GM19452 (cell line): ENCODE data around the gene ACOT9.
"Not testable (repeated sequence)": the region's sequence is repeated elsewhere in the genome, so short reads cannot be mapped to it uniquely, and the experiment has no call there.

Source experiments
- ATAC-seq: cut with Tn5 transposase; IDR thresholded peaks from one replicate; pipeline ENCODE4 v1.9.1; 2021; ENCODE audit not compliant: unreplicated experiment

ACOT9 gene

DNA sequence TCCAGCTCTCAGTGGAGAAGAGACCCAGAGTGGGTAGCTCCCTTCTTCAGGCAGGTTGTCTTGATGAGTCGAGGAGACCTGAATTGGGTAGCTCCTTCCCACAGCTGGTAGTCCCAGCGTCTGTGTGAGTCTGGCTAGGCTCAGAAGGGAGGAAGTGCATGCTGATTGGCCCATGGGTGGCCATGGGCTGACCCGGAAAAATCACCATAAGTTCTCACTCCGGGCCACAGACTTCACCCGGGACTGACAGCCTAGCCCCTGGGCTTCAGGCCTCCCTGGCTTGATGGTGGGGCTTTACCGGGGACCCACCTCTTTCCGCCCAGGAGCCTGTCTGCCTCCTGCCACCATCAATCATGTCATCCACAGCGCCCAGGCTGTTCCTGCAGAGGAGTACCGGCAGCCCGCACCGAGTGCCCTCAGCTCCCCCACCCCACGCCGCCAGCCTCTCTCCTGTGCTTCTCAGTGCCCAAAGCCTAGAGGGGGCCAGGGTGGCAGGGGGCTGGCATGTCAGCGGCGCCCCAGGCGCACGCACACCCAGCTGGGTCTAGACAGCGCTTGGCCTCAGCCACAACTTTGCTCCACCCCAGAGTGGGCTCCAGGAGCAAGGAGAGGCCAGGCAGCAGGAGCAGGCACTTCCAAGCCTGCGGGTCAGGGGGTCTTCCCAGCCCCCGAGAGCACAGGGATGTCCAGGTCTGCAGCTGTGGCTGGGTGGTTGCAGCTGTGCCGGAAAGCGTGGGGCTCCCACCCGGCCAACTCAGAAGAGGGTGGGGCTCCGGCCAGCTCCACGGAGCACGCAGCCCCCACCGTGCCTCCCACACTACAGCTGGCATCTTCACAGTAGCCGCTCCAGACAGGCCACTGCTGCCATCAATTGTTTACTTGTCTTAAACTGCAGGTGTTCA lies 23.8 kb upstream of the ACOT9 start:
- ATAC-seq, result peak; percentile 67

DNA sequence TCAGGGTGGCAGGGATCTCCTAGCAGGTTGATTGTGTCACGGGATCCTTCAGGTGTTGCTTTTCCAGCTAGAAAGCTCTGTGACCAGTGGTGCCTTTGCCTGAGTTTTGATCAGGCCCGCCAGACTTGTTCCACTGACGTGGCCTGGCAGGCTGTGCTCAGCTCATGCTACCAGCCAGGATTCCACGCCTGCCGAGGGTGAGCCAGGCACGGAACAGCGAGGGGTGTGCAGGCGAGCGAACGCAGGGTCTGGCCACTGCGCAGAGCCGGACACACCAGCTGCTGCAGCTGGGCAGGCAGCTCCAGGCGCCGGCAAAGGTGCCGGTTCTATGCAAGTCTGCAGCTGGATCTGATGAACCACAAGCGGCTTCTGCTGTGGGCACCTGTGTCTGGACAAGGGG lies 22.8 kb upstream of the ACOT9 start:
- no peak for ATAC-seq

DNA sequence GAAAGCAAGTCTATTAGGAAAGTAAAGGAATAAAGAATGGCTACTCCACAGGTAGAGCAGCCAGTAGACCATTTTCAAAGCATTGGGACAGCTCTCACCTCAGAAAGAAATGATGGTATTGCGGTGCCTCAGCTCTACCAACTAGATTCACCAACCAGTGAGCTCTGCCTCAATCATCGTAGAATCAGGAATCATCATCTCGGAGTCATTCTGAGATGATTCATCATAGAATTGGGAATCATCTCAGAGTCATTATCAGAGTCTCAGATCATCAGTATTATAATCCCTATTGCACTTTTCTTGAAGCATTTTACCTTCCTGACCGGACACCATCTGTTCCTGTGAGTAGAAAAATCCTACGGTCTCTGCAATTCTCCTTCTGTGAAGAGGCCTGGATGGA lies 22.4 kb upstream of the ACOT9 start:
- no peak for ATAC-seq

DNA sequence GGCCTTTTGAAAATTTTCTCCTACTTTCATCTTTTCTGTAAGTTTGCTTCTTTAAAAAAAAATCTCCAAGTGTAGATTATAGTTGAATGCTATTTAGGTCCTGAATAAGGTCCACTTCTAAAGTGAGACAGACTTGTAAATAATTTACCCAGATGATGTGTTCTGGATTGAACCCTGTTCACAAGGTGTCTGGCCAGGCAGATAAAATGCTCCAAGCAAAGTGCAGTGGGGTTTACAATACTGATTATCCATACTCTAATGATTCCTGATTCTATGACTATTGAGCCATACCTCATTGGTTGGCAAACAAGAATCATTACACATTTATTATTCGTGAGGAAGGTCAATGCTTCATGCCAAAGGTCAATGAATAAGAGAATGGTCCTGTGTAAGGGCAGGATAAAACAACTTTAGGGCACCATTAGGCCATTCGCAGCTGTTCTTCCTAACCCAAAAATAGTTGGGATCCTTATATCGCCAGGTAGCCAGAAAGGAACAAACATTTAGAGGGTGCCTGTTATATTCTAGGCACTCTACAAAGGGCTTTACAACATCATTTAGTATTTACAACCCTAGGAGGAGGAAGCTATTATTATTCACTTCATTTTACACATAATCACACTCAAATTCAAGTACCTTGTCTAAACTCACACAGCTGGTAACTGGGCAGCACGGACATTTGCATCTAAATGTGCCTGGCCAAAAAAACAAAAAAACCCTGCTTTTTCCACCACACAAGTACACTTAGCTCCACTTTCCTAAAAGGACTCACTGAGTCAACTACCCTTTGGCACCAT lies 21.3 kb upstream of the ACOT9 start:
- no peak for ATAC-seq

DNA sequence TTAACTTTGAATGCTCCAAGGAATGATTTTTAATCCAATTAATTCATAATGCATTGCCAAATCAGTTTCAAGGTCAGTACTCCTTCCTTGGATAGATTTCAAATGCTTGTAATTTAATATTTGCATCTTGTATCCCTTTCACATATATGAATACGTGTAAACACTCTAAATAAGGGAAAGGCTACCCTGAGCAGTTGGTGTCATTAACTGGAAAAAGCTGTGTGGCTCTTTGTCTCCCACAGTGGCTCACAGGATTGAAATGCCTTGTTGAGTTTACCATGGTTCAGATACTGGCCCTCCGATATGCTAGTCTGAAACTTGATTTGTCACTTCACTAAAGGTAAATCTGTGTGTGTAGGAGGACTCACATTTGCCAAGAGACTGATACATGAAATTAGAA lies 16.7 kb upstream of the ACOT9 start:
- ATAC-seq, result no peak

DNA sequence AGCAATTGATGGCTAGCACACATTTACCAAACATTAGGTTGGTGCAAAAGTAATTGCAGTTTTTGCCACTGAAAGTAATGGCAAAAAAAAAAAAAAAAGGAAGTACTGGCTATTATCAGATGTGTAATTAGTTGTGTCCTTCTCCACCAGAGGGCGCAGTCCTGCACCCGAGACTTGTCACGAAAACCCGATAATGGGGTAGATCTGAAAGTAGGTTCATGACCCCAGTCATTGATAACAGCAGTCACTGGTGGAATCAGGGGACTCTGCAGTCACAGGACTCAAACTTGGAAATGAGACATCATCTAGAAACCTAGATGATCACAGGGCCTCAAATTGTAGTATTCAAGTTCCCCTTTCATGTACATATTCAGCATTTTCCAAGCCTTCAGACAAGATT lies 13.1 kb upstream of the ACOT9 start:
- peak; percentile 78 for ATAC-seq

DNA sequence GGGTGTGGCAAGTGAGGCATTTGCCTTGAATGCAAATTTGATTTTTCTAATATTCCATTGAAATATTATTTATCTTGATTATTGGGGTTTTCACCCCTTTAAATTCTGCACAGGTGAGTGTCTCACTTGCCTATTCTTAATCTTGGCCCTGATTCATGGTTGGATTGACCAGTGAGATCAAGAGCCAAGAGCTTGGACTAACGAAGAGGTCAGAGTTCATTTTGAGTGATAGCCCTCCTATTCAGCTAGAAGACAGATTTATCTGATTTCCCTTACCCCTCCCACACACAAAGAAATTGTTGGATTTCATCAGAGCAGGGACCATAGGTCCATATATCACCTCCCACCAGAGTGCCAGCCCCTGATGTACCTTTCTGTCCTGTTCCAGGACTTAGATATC lies 11.6 kb upstream of the ACOT9 start:
- no peak for ATAC-seq

DNA sequence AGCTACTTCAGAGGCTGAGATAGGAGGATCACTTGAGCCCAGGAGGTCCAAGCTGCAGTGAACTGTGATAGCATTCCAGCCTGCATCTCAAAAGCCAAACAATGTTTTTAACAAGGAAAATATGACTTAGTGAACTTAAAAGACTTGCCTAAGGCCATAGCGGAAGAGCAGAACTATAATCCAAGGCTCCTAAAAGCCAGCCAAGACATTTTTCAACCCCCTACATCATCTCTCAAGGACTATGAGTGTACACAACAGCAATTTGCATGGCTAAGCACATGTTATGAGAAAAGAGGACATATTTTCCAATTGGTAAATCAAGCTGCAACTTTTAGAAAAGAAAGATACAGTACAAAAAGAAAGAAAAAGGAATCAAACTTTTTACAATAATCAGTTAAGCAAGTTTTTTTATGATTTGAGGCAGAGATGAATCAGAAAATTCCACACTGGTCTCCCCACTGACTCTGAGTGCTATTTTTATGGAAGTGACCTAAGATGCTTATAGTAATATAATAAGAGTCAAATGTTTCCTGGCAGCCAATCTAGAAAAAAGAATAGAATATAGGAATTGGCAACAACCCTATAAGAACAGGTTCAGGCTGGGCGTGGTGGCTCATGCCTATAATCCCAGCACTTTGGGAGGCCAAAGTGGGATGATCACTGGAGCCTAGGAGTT lies 9.8 kb upstream of the ACOT9 start:
- ATAC-seq, result no peak

DNA sequence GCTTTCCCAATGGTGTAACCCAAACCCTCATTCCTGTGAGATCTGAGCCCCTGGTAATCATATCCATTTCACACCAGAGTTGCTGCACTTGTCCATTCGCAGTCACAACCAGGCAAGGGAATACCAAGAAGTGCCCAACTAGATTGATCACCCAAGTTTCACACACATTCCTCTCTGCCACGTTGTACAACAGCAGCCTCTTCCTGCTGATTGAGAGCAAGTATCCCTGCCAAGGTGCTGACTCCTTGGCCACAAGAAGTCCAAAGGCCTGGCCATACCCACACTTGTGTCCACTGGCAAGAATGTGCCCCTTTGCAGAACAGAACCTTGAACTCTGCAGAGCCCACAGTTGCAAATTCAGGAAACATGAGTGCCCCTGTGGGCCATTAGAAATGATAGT lies 6.5 kb upstream of the ACOT9 start:
- ATAC-seq, result no peak

DNA sequence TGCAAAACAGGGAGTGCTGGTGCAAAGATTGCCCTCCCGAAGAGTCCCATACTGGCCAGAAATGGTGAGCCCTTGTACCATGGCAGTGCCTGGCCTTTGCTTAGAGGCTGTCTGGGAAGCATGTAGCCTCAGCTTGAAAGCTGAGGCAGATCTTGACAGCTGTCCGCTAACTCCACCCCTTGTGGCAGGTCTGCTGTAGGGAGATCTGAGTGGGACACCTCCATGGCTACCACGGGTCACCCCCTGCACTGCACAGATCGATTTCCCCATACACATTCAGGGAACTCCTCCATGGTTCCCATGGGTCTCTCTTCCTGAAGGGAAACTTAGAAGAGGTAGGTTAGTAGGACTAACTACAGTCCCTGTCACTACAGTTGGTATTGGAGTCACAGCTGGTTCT lies 6.1 kb upstream of the ACOT9 start:
- no peak for ATAC-seq

DNA sequence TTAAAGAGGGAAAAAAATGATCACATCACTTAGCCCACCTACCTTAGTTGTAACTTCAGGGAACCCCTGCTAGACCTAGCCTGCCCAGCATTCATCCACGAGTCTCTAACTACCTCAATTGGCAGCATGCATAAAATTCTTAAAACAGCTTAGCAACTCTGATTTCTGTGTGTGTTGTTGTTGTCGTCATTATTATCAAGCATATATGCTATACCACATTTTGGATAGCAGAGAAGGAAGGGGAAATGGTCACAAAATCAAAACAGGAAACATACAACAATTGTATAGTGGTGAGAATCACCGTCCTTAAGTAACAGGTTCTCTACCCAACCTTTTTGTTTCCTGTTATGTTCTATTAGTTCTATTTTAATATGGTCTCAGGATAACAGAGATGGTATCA lies 2.7 kb upstream of the ACOT9 start:
- no peak for ATAC-seq

DNA sequence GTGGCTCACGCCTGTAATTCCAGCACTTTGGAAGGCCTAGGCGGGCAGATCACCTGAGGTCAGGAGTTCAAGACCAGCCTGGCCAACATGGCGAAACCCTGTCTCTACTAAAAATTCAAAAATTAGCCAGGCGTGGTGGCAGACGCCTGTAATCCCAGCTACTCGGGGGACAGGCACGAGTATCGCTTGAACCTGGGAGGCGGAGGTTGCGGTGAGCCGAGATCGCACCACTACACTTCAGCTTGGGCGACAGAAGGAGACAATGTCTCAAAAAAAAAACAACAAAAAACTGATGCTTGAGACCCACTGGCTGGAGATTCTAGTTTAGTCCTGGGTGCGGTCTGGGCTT lies 521 bp upstream of the ACOT9 start:
- ATAC-seq, result not testable (repeated sequence)

DNA sequence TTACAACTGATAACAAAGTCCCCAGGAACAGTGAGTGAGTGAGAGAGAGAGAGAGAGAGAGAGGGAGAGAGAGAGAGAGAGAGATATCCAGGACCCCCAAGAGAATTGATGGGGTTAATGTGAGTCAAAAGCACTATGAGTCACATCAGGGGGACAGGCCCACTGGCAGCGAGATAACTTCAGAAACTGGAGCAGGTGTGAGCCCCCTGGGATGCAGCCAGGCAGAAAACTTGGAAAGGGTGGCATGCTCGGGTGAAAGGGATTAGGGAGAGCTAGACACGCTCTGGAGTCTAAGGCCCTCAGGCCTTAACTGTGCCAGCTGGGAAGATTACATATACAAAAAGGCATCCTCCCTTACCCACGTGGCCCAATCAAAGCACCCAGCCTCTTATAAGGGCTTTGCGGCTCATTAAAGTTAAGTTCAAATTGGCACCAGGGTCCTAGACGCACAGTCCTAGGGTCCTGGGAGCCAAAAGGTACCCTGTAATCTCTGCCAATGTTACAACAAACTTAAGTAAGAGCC lies 841 bp downstream of the ACOT9 start:
- no peak for ATAC-seq

DNA sequence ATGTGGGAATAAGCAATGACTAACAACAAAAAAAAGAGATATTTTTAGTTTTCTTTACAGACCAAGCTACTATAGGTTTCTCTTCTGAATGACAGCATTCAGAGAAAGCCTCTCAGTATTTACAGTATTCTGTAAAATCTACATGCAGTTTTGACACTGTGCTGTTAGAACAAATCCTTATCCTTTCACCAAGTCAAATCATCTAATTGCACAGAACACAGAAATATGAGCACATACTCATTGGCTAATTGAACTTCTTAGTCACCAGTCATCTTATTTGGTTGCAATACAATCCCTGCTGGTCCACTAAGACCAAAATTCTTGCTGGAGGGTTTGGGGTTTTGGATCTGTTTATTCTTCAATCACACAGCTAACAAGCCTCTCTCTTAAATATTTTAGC lies 5.7 kb downstream of the ACOT9 start:
- ATAC-seq, result no peak

DNA sequence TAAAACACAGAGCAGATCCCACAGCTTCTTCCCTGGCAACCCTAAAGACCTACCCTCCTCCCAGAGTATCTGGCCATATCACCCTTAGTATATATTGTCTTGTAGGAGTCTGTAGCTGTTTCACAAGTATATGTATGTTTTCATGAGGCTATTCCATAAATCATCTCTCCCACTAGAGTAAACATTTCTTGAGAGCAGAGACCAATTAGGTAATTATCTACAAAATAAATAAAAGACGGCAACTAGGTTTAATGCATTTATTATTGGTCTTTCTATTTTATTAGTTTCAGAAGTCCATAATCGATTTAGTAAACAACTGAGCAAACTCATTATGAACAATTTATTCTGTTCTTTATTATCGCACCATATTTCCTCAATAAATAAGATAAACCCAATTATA lies 7.0 kb downstream of the ACOT9 start:
- no peak for ATAC-seq

DNA sequence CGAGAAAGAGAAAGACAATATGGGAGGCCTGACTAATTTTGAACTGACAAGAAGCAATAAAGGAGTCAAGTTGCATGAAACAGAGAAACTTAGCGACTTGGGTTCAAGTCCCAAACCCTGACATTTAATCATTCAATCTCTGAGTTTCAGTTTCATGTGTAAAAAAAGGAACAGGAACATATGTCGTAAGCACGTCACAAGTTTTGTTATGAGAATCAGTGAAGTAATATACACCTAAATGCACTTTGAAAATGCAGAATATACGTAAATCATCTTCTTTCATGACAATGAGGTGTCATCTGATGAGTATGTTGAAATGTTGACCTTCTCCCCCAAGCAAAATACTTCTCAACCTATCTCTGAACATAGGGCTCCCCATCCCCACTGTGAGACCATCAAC lies 10.4 kb downstream of the ACOT9 start:
- ATAC-seq, result peak; percentile 84

DNA sequence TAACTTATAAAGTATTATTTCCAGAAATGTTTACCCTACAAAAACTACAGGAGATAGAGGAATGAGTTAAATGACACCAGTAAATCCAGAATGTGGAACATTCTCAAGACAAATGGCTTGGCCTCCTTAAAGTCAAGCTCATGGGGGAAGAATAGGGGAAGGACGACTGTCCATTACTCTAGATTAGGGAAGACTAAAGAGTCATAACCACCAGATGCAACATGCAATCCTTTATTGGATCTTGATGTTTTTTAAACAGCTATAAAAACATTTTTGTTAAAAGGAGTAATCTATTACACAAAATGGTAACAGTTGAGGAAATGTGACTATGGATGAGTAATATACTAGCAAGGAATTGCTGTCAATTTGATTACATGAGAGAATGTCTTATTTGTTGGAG lies 11.1 kb downstream of the ACOT9 start:
- no peak for ATAC-seq

DNA sequence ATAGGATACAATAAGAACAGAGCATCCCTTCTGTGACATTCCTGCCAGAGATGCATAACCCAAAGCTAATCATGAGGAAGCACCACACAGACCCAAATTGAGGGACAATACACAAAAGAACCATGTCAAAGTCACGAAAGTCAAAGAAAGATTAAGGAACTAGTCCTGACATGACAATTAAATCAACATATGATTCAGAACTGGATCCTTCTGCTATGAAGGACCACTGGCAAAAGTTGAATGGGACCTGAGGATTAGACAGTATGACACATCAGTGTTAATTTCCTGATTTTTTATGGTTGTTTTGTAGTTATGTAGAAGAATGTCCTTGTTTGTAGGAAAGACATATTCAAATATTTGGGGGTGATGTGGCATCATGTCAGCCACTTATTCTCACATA lies 13.9 kb downstream of the ACOT9 start:
- no peak for ATAC-seq

DNA sequence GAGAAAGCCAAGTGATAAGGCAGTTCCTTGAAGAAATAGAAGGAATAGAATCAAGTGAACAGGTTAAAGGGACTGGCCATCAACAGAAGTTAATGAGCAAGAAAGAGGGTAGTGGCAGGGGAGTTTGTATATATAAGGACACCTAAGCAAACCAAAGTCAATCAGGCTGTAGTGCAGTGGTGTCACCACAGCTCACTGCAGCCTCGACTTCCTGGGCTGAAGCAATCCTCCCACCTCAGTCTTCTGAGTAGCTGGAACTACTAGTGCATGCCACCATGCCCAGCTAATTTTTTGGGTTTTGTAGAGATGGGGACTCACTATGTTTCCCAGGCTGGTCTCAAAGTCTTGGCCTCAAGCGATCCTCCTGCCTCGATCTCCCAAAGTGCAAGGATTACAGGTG lies 15.9 kb downstream of the ACOT9 start:
- ATAC-seq, result no peak

DNA sequence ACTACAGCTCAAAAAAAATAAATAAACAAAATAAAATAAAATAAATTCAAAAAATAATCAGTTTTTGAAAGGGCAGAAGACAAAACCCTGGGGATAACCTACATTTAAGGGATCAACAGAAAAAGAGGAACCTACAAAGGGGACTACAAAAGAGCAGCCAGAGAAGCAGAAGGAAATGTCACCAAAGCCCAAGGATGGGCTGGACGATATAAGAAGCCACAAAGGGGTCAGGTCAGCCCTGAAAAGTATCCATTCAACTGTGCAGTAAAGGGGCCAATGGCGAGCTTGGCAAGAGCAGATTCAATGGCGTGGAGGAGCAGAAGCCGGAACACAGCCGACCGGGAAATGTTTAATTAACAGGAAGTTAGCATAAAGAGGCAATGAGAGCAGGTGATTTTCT lies 16.9 kb downstream of the ACOT9 start:
- no peak for ATAC-seq

DNA sequence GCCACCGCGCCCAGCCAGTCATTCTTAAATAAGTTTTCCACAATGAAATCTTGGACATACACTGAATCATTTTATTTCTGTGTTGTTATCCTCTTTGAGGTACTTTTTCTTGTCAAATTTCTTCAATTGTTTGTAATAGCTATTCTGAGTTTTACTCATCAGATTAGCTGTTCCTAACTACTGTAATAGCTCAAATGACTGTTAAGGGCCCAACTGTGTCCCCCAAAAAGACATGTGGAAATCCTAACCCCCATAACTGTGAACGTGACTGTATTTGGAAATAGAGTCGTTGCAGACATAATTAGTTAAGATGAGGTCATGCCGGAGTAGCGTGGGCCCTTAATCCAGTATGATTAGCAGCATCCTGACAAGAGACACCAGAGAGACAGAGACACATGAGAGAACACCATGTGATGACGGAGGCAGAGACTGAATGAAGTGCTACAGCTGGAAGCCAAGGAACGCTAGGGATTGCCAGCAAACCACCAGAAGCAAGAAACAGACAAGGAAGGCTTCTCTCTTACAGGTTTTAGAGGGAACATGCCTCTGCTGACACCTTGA lies 22.9 kb downstream of the ACOT9 start:
- ATAC-seq, result no peak
